Heart left ventricle (tissue), 16 donors: ENCODE results near the gene PGP. TPM values are rescaled to one million over a fixed set of nuclear protein-coding genes. Genes with fewer than 3 reads are reported as not detected.
"Not testable (repeated sequence)": the region's sequence is repeated elsewhere in the genome, so short reads cannot be mapped to it uniquely, and the experiment has no call there.

Experiments
- ATAC-seq, 4 donors: fragments of 200-7000 bp; cut with Tn5 transposase; one replicate each; pipeline ENCODE4 v1.9.1; 2020 to 2022; ENCODE audit warnings: moderate library complexity in 4 of 4, mild to moderate bottlenecking in 3 of 4, moderate number of reproducible peaks in 1 of 4
- DNase-seq, 5 donors: peaks; one replicate each; pipeline ENCODE4 v3.0.0-alpha.2; 2020
- H3K27ac ChIP-seq, 12 donors: fragments of 200-600 bp; sonication (generic) in 4 of 12; one replicate each; pipeline versions ENCODE4 v1.5.0 to v1.8.0; 2016 to 2022; ENCODE audit warnings: mild to moderate bottlenecking in 2 of 12
- H3K27me3 ChIP-seq, 9 donors: fragments of 200-600 bp; sonication (generic) in 2 of 9; one replicate each; pipeline versions ENCODE4 v1.5.1 to v1.8.0; 2016 to 2022; ENCODE audit warnings: mild to moderate bottlenecking in 3 of 9
- H3K36me3 ChIP-seq, 9 donors: fragments of 200-600 bp; sonication (generic) in 2 of 9; one replicate each; pipeline versions ENCODE4 v1.5.0 to v1.8.0; 2018 to 2022; ENCODE audit warnings: mild to moderate bottlenecking in 2 of 9
- H3K4me1 ChIP-seq, 12 donors: fragments of 200-600 bp; sonication (generic) in 4 of 12; one replicate each; pipeline versions ENCODE4 v1.5.0 to v1.8.0; 2016 to 2022; ENCODE audit warnings: mild to moderate bottlenecking in 3 of 12
- H3K4me3 ChIP-seq, 12 donors: fragments of 200-600 bp; sonication (generic) in 4 of 12; one replicate each; pipeline versions ENCODE4 v1.5.0 to v1.8.0; 2017 to 2022; ENCODE audit warnings: mild to moderate bottlenecking in 9 of 12, moderate library complexity in 4 of 12
- H3K9me3 ChIP-seq, 12 donors: fragments of 200-600 bp; sonication (generic) in 4 of 12; one replicate each; pipeline versions ENCODE4 v1.5.0 to v1.8.0; 2016 to 2022; ENCODE audit warnings: mild to moderate bottlenecking in 1 of 12
- CTCF ChIP-seq, 12 donors: fragments of 200-600 bp; sonication (generic) in 4 of 12; IDR thresholded peaks; one replicate each; pipeline versions ENCODE4 v1.5.0 to v1.8.0; 2018 to 2022; ENCODE audit warnings: antibody characterized with exemption in 12 of 12, mild to moderate bottlenecking in 5 of 12
- POLR2A ChIP-seq, 2 donors: fragments of 450-650 bp; IDR thresholded peaks; one replicate each; pipeline ENCODE4 v1.6.1; 2017; ENCODE audit warnings: antibody characterized with exemption in 2 of 2, mild to moderate bottlenecking in 2 of 2, moderate library complexity in 2 of 2
- WGBS, 4 donors: extraction: QIAGEN DNeasy Blood & Tissue Kit in 2 of 4; methylation state at CpG; one replicate each; pipeline versions ENCODE4 v1.1.5 to v1.1.7; 2013 to 2018; 5-methylcytosine and 5-hydroxymethylcytosine counted together
- intact Hi-C, 10 donors: fragments of 100-400 bp; cut with DNase I; formaldehyde crosslinking; loops; one replicate each; pipeline versions ENCODE4 v1.11.1 to v1.14.2; 2022
- polyA plus RNA-seq, 2 donors: library from polyadenylated mRNA; stranded (reverse); fragments of 200-250 nt; gene quantifications; one replicate each; pipeline ENCODE4 v1.2.3, GENCODE V29; 2013
- total RNA-seq, 9 donors: library from RNA; depleted of rRNA in 2 of 9; stranded (reverse); fragments of >200 nt in 2 of 9; fragmentation: NEBNext Ultra II Directional in 3 of 9; extraction: Animal tissue kit (Norgen Biotek cat#: 25700) in 3 of 9; gene quantifications; one replicate each; pipeline versions ENCODE4 v1.1.0 to v1.2.4, GENCODE V29; 2016 to 2023
- donor health status: ischemic (EF 13 %, LVEDD 7.1; RV severe dilation, severe dysfunction).
- donor health status: healthy with polysubstance abuse.
- donor health status: DM: no; HTN: yes; CAD: no.
- donor health status: DM: no; HTN: no; CAD: no.
- donor health status: ischemic (EF 25% LVEDD 6.9; RV normal size, moderate dysfunction).
- donor health status: ischemic (EF 25% LVEDD 5.7; RV mildly dilated, moderate dysfunction).
- donor health status: healthy.
- donor health status: DM: yes; HTN: yes; CAD: no.
- donor health status: ischemic (EF 35%, LVEDD 5.7; RV mildly dilated, moderate dysfunction).
- donor health status: nonischemic (EF 11% LVEDD 7.7; RV severe dilation, severe dysfunction).
- donor health status: DM: yes; HTN: yes; CAD: no.
- donor health status: PGD.
- donor health status: ischemic (EF 29% LVEDD 5.4; RV normal size, mild dysfunction).
- donor health status: nonischemic (EF 23%, LVEDD 6.1; RV moderate dilation, normal function).

Gene PGP
- total and polyA plus RNA-seq, 11 donors, result 19.6 to 44.0 (median 31.7) TPM

DNA sequence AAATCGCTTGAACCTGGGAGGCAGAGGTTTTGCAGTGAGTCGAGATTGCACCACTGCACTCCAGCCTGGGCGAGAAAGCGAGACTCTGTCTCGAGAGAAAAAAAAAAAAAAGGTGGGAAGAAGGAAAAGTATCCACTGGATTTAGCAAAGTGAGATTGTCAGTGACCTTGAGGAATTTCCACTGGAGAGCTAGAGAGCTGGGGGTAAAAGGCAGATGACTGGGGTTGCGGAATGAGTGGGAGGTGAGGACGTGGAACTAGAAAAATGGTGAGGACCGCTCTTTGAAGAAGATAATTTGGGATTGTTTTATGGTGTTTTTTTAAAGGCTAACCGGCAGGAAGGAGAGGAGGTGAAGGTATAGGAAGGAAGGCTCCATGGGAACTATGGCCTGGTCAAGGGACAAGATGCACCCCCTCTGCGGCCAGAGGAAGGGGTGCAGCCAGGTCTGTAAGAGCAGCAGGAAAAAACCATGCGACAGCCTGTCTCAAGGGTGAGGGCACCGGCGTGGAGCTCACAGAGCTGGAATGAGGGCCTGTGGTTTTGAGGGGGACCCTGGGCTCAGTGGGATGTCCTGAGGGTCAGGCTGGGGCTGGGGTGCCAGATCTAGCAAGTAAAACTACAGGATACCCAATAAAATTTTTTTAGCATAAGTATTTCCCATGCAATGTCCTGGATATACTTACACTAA, 10.1 kb downstream of the PGP start:
- TF ChIP-seq POLR2A (IDR thresholded peaks at IDR 0.05), result no peak
- TF ChIP-seq CTCF (IDR thresholded peaks at IDR 0.05), result no peak
- ATAC-seq, result no peak
- Histone ChIP-seq H3K4me3 (peak overlapping the region; percentile 66 to 96 (median 80)), H3K4me1 (peaks cover 3 to 26% (median 15%) of the 10 kb centered on the region in 12 donors), H3K27me3 (no peaks in the 10 kb centered on the region), H3K9me3 (no peaks in the 10 kb centered on the region), H3K36me3 (peaks cover 0 to 31% (median 26%) of the 10 kb centered on the region in 9 donors), H3K27ac (peak overlapping the region; percentile 95 to 100 (median 99))
- intact Hi-C loops, result loop anchor here in 5 of 10 donors (2.0 to 5.0 kb wide), 4 partner anchors 42 to 50 kb away; partner anchors contain the start of genes TRAF7 (in 4 of the 5) and ECI1 (in 1 of the 5)
- DNase-seq, result no peak
- WGBS, 4 donors, result 79 to 85% (median 80%) methylated on average over 13 of the region's 13 CpGs

GRCh38 chr16:2203119-2203688, 11.4 kb downstream of the PGP start:
- peaks cover 3 to 22% (median 15%) of the 10 kb centered on the region in 12 donors for H3K4me1 ChIP-seq
- intact Hi-C loops, result loop anchor here in 3 of 10 donors (5.0 kb wide), 2 partner anchors 41 to 46 kb away; partner anchors contain the start of gene TRAF7 (in 2 of the 3)
- not testable (repeated sequence) for H3K27me3 ChIP-seq, DNase-seq, H3K4me3 ChIP-seq, ATAC-seq, H3K27ac ChIP-seq, H3K9me3 ChIP-seq
- 92 to 94% (median 93%) methylated on average over 8 of the region's 8 CpGs for WGBS, 4 donors
- peaks cover 0 to 17% (median 12%) of the 10 kb centered on the region in 9 donors for H3K36me3 ChIP-seq

GRCh38 chr16:2200313-2200712, 14.3 kb downstream of the PGP start:
- intact Hi-C loops, result loop anchor here in 3 of 10 donors (5.0 kb wide), 2 partner anchors 38 to 43 kb away; partner anchors contain the start of gene TRAF7 (in 2 of the 3)
- Histone ChIP-seq H3K36me3 (no peaks in the 10 kb centered on the region), H3K27me3 (peaks cover 4 to 30% (median 16%) of the 10 kb centered on the region in 9 donors), H3K9me3 (no peaks in the 10 kb centered on the region), H3K27ac (no peak overlapping the region), H3K4me3 (no peak overlapping the region), H3K4me1 (peaks cover 0 to 20% (median 11%) of the 10 kb centered on the region in 12 donors)
- TF ChIP-seq POLR2A (IDR thresholded peaks at IDR 0.05) (no peak), CTCF (IDR thresholded peaks at IDR 0.05) (no peak)
- ATAC-seq (no peak), DNase-seq (no peak)
- WGBS, 4 donors, result 87 to 91% (median 87%) methylated on average over 6 of the region's 6 CpGs

DNA sequence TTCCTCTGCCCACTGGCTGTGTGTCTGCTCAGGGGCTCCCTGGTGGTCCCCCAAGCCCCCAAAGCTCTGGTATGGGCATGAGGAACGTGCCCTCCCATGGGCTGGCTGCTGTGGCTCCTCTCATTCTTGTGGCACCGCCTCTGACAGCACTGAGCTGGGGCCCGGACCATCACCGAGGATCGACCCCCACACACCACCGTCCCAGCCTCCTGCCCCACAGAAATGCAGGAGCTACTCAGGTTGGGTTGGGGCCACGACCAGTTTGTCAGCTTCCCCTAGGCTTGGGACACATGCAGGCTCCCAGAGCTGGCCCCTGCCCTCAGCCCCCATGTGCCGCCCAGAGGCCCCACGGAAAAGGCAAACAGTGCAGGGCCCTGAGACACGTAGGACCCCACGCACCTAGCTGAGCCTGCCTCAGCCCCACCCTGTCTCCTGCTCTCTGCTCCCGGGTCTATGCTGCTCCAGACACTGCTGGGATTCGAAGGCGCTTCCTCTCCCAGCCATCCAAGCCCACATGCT, 15.0 kb downstream of the PGP start:
- Histone ChIP-seq H3K27ac (no peak overlapping the region), H3K4me1 (peaks cover 0 to 21% (median 10%) of the 10 kb centered on the region in 12 donors), H3K27me3 (peaks cover 8 to 37% (median 22%) of the 10 kb centered on the region in 9 donors), H3K4me3 (no peak overlapping the region), H3K36me3 (no peaks in the 10 kb centered on the region), H3K9me3 (no peaks in the 10 kb centered on the region)
- TF ChIP-seq CTCF (IDR thresholded peaks at IDR 0.05) (no peak), POLR2A (IDR thresholded peaks at IDR 0.05) (no peak)
- ATAC-seq (no peak), DNase-seq (no peak)
- intact Hi-C loops, result loop anchor here in 4 of 10 donors (5.0 to 10.0 kb wide), 3 partner anchors 37 to 295 kb away; partner anchors contain the start of gene TRAF7 (in 2 of the 4)
- WGBS, 4 donors, result 67 to 73% (median 69%) methylated on average over 13 to 14 of the region's 14 CpGs
